ENCODE results near the gene TBX3.

Gene TBX3

DNA sequence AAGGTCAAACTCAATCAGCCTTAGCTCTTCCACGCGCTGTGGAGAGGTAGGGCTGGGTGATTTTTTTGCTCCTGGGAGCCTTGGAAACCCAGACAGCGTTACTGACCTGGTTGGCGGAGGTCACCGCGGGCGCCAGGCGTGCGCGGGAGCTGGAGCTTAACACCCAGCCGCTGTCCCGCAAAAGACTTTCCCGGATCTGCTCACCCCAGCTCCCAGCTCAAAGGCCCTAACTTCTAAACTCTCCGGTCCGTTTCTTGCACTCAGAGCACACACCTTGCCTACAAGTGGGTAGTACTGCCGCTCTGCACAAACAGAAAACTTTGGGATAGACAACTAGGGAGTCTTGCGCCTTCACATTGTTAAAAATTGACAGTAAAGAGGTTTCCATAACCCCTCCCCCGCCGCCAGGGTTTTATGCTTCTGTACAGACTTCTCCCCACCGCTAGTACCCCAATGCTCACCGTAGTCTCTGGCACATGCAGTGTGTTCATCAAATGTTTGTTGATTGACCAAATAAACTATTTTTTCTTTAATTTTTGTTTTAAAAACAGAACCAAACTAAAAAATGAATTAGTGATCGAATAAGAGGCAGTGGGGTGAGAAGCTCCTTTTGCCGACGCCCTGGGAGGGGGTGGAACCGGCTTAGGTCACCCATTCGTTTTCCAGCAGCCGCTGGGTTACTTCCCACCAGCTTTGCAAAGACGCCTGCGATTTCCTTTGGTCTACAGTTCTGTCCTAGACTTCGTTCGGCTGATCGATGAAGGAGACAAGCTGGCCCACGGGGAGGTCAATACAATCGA, 12.7 kb upstream of the TBX3 start:
- no peak for DNase-seq

DNA sequence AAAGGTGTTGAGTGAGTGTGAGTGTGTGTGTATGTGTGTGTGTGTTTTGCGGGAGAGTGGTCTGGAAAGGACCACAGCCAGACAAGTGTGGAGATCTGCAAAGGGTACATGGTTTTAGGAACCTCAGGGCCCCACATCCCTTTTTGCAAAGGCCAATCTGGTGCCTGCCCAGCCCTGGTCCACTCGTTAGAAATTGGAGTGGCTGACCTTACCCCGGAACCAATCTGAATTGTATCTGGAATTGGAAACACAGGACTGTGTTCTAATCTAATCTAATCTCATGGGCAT, 11.3 kb upstream of the TBX3 start:
- DNase-seq: no peak

DNA sequence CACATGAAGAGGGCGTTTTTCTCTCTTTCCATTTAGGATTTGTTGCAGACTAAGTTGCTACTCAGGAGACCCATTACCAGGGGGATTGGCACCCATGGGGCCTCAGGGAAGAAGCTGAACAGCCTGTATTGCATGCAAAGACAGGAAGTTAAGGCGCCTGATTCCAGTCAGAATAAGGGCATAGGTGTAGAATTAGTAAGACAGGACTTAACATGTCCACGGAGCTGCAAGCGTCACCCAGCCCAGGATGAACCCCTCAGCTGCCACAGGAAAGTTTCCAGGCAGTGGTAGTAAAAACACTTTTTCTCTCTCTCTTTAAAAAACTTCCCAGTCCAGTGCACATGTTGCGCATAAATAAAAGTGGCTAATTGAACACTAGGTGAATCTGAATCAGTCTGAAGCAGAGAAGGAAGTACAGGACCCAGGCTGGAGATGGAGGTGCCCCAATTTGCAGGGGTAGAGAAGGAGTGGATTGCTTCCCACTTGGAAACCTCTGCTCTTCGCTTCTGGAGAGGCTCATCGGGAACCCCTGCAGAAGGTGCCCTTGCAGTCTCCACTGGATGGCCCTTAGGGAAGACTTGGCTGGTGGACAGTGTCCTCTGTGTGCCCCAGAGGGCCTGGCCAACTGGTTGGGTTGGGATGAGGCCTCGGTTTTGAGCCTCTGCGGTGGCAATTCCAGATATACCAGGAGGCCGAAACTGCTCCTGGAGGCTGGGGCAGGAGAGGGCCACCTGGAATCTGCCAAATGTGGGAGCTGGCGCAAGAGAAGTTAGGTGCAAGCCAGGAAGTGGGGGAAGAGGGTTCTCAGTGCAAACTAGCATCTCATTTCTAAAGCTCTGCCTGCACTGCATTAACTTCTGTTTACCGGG, 10.7 kb upstream of the TBX3 start:
- no peak for DNase-seq

DNA sequence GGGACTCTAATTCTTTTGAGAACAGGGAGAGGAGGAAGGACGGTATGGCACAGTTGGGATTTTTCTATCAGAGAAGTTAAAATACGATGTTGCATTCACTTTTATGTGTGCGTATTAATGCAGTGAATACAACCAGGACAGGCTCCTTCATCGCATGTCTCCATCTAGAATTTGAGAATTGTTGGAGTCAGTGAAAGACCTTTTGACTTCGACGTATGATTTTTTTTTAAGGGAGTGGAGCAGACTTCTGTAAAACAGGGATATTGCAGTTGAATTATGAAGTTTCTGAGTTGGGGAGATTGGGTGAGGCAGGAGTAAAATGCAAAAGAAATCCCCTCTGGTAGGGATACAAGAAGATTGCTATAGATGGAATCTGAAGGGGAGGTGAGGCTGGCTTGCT, 9.6 kb upstream of the TBX3 start:
- DNase-seq: no peak

DNA sequence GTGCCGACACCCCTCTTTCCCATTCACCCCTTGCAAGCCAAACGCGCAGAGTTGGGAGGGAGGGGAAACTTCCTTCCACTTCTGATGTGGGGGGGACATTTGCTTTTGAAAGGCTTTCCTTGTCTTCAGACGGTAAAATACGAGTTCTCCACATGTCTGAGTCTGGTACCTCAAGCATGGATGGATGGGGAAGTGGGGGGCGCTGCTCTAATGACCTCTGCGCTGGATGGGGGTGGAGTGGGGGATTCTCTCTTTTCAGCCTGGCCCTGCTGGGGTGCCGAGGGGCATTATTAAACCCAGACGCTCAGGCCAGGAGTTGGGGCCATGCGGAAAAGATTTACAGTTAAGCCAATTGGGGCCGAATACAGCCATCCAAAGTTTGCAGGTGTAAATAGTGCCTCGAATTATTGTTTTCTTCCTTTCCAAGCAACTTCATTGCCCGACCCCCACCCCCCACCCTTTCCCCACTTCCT, 9.1 kb upstream of the TBX3 start:
- DNase-seq: no peak

DNA sequence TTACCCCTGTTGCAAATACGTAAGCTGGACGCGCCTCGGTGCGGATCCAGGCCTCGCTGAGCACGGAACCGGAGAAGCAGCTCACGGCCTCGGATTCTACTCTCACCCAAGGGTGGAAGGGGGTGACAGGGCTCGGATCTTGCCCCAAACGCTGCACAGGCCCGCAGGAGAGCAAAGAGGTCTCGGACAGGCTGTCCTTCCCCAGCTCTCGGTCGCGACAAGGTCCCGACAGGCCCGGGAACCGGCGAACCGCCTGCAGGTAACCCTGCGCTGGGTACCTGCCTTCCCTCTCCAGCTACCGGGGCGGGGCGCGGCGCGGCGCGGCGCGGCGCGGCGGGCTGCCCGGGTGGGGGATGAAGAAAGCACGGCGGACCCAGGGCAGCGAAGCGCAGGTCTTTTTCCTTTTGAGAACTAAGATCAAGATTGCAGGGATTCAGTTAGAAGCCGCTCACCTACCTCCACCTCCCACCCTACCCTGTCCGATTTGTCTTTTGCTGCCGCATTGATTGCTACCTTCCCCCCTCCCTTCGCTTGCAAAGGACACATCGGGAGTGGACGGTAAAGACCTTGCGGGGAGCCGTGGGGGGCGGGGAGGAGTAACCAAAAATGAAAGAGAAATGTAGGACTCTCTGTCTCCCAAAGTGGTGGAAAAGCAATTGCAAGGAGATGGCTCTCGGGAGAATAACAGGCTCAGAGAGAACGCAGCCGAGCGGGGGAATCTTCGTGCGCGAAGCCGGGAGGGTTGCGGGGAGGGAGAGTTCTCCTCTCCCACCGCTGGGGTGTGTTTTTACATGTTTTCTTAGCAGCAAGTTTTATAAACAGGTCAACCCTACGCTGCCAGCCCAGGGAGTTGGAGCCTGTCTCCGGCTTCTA, 8.4 kb upstream of the TBX3 start:
- no peak for DNase-seq

DNA sequence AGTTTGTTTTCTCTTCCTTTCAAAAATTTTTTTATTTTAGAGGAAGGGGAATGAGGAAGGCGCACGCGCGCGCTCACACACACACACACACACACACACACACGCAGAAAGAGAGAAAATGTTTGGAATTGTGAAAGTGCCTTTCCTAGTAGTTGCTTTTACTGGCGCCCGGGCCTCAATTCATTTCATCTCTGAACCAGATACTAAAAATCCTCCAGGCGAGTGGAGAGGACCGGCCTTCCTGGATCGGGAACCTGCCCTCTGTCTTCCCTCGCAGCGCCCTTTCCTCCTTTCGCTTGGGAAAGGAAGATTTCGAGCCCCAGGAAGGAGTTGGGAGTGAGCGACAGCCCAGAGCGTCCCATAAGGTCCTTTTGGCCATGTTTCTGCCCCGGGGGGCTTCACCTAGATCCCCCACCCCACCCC, 7.8 kb upstream of the TBX3 start:
- DNase-seq: no peak

DNA sequence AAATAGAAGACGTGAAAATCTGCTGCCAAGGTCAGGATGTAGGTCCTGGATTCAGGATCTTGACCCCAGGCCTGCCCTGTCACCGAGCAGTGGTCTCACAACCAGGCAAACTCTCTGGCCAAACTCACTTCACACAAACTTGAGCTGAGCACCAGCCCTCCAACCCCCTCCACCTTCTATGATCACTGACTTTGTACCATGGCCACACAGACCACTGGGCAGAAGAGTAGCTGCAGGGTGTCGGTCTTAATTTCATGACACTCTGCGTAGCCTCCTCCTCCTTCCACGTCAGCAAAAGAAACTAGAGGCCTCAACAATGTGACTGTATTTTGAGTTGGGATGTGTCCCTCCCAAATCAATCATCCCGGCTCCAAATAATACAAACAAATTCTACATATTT, 7.2 kb upstream of the TBX3 start:
- no peak for DNase-seq

DNA sequence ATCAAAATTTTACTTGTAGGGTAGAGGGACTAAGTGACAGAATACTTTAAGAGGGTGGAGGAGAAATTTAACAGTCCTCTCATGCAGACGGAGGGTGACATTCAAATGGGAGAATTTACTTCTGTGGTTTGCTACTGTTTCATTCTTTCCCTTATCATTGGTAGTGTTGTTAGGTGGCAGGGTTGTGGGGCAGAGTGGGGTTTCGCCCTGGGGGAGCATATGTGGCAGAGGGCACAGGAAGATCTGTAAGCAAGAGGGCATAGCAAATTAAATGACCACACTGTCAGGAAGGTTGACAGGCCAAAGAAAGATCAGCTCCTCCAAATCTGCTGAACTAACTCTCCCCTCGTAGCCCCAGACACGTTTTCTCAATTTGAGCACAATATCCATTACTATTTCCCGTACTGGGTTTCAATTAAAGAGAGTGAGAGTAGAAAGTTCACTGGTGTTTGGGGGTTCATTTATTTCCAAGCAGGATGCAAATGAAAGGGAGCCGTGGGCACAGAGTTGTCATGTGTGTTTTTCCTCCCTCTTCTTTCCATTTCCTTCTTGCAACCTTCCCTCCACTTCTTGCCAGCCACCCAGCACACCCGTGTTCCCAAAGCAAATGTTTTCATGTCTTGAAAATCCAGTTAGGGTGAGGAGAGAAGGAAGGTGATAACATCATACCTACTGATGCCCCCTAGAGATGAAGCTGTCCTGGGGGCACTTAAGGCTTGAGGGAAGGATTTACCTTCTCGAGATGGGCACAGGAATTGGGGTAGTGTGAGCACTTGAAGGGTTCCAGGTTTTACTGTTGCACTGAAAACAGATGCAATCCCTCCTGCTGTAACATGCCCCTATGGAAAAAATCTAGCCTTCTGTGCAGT, 6.5 kb upstream of the TBX3 start:
- DNase-seq: no peak

DNA sequence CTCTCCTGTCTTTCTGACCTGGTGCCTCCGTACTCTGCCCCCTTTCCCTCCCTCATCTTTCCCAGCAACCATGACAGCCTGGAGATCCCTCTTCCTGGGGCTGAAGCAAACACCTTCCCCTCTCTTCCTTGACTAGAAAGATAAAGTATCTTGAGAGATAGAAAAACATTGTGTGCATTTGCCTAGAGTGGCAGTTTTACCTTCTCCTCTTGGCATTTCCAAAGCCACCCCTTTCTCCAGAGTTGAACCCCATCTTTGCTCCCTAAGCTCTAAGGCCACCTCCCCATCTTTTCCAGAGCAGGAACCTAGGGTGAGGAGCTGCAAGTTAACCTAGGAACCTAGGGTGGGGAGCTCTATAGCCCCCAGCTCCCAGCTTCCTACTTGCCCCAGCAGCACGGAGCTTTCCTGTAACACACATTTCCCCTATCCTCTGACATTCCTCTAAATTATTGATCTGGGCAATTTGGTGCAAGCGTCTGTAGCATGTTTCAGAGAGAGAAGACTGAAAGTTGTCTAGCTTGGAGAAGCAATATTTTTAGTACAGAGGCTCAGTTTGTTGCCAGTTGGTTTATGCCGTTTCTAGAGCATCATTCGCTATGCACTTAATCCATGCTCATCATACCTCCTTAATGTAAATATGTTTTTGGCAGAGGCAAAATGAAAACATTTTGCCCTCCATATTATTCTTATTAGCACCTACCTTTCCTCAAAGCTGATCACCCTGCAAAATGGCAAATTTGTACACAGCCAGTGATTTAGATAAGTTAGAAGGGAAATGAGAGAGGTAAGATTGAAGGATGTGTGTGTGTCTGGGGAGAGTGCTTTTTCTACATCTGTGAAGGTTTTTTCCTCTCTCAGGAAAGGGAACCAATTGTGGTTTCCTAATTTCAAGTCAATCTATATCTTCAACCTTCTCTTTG, 5.4 kb upstream of the TBX3 start:
- DNase-seq: no peak

DNA sequence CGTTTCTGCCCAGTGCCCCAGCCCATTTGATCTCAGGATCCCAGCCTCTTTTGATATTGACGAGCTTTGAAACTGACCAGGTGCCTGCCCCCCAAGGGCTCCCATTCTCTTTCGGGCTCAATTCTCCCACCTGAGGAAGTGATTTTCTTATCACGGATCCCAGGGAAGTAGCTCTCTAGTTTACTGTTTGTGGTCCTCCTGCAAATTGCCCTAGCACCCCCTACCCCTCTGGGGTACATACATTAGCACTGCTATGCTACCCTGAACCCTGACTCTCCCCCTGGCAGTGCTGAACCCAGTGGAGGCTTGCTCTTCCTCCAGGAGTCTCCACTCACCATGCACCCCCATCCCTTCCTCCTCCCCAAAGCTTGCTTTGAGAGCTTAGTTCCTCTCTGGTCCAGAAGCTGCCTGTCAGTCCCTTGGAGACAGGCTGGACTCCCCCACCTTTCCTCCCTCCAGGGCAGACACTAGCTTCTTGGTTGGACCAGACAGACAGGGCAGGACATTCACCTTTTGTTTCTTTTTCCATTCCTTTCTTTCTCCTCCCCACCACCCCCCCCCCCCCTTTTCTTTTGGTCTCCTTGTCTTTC, 4.4 kb upstream of the TBX3 start:
- DNase-seq: no peak

DNA sequence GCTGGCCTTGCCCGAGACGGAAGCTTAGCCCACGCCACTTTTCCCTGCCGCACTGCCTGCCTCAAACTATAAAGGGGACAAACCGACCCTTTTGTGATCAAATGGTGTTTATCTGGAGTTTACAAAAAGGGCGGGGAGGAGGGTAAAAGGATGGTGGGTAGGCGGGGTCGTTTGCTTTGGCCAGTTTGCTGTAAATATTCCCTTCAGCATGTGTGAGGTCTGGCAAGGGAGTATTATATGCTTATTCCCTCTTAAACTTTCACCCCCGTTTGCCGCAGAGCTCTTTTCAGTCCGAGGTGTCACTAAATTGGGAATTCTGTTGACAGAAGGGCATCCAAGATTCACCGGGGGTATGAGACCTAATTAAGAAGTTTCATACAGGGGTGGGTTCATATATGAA, 3.8 kb upstream of the TBX3 start:
- no peak for DNase-seq

DNA sequence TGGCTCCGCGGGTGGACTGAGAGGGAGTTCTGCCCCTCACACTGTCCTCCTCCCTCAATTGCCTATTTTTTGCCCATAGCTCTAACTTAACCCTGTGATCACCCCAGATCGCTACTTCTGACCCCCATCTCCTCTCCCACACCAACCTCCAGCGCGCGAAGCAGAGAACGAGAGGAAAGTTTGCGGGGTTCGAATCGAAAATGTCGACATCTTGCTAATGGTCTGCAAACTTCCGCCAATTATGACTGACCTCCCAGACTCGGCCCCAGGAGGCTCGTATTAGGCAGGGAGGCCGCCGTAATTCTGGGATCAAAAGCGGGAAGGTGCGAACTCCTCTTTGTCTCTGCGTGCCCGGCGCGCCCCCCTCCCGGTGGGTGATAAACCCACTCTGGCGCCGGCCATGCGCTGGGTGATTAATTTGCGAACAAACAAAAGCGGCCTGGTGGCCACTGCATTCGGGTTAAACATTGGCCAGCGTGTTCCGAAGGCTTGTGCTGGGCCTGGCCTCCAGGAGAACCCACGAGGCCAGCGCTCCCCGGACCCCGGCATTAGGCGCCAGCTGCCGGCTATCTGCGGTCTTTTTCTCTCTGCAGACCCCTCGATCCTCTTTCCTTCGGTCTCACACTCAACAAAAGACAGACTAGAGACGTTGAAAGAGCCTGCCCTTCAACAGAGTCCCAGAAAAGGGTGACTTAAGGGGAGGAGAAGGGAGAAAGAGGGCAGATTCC, 3.0 kb upstream of the TBX3 start:
- DNase-seq: no peak

DNA sequence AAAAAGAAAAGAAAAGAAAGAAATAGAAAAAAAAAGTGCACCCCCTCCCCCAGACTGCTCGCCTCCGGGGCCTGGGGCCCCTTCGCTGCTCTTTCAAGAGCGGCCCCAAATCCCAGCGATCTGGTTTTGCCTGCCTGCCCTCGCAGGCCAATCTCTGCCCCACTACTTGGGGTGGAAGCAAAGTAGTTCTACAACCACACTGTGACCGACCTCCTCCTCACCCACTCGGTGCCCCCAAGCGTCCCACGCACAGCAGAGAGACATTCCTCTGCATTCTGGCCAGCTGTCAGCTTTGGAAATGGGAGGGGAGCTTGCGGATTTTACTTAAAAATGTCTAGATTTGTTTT, 2.4 kb upstream of the TBX3 start:
- no peak for DNase-seq

DNA sequence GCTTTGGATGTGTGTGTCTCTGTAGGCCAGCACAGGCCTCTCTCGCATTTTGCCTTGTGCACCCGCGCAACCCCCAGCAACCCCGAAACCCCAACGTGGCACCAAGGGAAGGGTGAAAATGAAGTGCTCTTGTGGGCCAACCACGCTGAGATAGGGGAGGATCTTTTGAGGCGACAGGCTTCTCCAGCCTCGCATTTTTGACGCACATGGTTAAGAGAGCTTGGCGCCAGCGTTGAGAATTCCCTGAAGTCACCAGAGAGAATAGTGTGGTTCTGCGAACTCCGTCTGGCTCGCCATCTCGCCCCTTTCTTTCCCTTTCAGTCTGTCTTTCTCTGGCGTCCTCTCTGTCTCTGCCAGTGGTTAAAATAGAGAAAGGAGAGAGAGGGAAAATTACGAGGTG, 1.9 kb upstream of the TBX3 start:
- no peak for DNase-seq

DNA sequence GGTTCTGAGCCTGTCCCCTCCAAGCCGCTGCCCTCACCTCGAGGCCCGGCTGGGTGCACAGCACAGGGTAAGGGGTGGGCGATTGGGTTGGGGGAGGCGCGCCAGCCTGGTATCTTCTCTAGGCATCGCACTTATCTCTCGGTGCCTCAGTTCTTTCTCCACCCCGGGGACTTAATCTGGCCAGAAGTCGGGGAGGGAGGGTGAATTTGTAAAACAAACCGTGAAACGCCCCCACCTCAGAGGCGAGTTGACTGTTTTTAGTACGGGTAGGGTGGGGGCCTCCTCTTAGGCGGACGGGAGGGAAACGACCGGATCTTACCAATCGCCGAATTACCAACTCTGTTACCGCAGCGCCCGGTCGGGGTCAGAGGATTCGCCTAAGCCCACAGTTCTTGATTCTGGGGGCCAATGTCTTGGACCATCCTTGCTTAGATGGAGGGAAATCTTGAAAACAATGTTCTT, 1.4 kb upstream of the TBX3 start:
- DNase-seq: no peak

DNA sequence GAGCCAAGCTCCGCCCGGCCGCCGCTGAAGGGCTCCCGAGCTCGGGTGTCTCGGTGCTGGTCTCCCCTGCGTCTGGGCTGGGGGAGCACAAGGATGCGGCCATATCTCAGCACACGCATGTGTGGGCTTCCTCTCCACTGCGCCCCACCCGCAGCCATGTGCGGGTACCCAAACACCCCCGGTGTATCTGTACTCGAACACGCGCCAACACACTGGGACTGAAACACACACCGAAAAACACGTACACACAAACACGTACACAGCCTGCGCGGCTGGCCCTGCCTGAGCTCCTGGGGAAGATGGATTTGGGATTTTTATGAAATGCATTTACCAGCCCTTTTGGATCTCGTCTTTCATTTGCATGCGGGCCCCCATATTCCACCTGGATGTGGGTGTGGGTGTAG, 897 bp upstream of the TBX3 start:
- DNase-seq: no peak

DNA sequence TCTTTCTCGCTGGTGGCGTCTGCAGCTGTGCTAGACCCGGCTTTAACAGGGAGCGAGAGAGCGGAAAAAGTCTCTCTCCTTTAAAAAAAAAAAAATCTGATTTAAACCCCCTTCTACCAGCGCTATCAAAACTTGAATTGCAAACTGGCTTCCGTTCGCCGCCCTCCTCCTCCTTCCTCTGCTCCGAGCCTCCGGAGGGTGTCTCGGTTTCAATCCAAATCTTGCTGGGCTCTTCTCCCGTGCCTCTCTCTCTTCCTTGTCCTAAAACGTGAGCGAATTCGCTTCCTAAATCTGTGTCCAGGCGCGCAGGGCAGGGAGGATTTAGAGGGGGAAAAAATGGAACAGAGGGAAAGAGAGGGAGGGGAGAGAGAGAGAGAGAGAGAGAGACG, 272 bp downstream of the TBX3 start:
- no peak for DNase-seq

DNA sequence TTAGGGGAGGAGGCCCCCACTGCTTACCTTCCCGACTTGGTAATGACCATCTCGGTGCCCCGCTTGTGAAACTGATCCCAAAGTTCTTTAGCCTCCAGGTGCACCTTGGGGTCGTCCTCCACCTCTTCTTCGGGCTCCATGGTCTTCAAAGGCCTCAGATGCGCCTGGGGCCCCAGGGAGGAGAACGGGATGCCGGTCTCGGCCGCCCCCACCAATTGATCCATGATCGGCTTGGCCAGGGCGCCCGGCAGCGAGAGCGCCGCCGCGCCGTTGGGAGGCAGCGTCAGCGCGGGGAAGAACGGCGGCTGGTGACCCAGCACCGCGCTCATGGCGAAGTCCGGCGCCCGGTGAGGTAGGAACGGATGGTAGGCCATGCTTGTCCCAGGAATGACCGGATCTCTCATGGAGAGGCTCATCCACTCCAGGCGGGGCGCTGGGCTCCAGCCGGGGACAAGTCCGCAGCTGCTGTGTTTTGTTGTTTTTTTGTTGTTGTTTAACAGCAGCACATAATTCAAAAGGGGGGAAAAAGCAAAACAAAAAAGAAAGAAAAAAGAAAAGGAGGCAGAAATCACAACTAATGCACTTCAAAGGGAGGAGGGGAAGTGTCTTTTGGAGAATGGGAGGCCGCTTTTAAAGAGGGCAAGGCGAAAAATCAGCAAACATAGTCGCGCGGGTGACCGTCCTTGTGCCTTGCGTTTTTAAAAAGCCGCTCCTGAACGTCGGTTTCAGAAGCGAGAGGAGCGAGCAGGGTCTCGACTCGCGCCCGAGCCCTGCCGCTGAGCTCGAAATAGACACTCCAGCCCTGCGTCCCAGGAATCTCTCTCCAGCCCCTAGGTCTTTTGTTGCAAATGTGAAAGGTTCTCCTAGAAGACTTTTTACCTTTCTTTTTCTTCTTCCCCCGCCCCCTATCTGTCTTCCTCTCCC, 928 bp downstream of the TBX3 start:
- no peak for DNase-seq

Measured in activated CD8-positive, alpha-beta memory T cell treated with anti-CD3 and anti-CD28 coated beads, Interleukin-2, amount 50 U/mL, for 4 hours (primary cell).